GM12878 (cell line): ENCODE data around the gene NLGN1. TPM values are rescaled to one million over a fixed set of nuclear protein-coding genes. Genes with fewer than 3 reads are reported as not detected.

Experiments
- ATAC-seq: fragments of 200-7000 bp; cut with Tn5 transposase; 3 replicates; pipeline ENCODE4 v1.9.1; 2020; ENCODE audit warnings: mild to moderate bottlenecking, moderate library complexity
- BruUV-seq: library from RNA; stranded (reverse); fragments of 400-500 nt; replicated peaks from 2 replicates; lab custom pipeline; 2021; lab: Mats Ljungman, UMichigan
- CTCF ChIA-PET: fragments of 300-600 bp; sonication (Branson Sonifier 250); formaldehyde crosslinking; extraction: SDS; loops from one replicate; lab custom pipeline; 2021; ENCODE audit warnings: inconsistent platforms; lab: Yijun Ruan, JAX
- POLR2A ChIA-PET: fragments of 350-600 bp; formaldehyde crosslinking; extraction: SDS; loops from one replicate; lab custom pipeline; 2021; ENCODE audit warnings: inconsistent platforms; lab: Charles Lee
- RAD21 ChIA-PET: fragments of 300-600 bp; sonication (Branson Sonifier 250); formaldehyde crosslinking; loops from one replicate; lab custom pipeline; 2023; ENCODE audit warnings: antibody characterized with exemption; ENCODE audit not compliant: unreplicated experiment; lab: Charles Lee
- SMC1A ChIA-PET: fragments of 300-600 bp; sonication (Branson Sonifier 250); formaldehyde crosslinking; loops from one replicate; lab custom pipeline; 2023; ENCODE audit not compliant: unreplicated experiment, uncharacterized antibody; lab: Charles Lee
- DNase-seq: peaks from one replicate; pipeline ENCODE4 v3.0.0-alpha.2; 2011; ENCODE audit warnings: low read depth, low spot score
- FAIRE-seq: peaks from 3 replicates; lab custom pipeline; 2011; peaks lifted over from hg19 to GRCh38; lab: Jason Lieb, UNC
- H2AFZ ChIP-seq: 2 replicates; pipeline ENCODE4 v1.6.0; 2011; ENCODE audit warnings: low read depth, low read length, control low read depth; ENCODE audit not compliant: control insufficient read depth
- H3K27ac ChIP-seq: 2 replicates; pipeline ENCODE4 v1.5.1; 2011; ENCODE audit warnings: control low read depth; ENCODE audit not compliant: control insufficient read depth, insufficient read depth
- H3K27me3 ChIP-seq, 2 experiments: replicated peaks in 1 of 2; 2 replicates each; pipeline versions ENCODE4 v1.6.0 to v1.6.1; 2011; ENCODE audit warnings: low read length in 1 of 2; ENCODE audit not compliant: control insufficient read depth in 2 of 2, insufficient read depth in 2 of 2
- H3K36me3 ChIP-seq, 2 experiments: 2 replicates each; pipeline ENCODE4 v1.5.1; 2011; ENCODE audit warnings: low read length in 1 of 2; ENCODE audit not compliant: control insufficient read depth in 2 of 2, insufficient read depth in 2 of 2
- H3K4me1 ChIP-seq: 2 replicates; pipeline ENCODE4 v1.6.1; 2011; ENCODE audit warnings: mild to moderate bottlenecking, low read length, moderate library complexity, mixed read lengths; ENCODE audit not compliant: control insufficient read depth, insufficient read depth
- H3K4me2 ChIP-seq: 2 replicates; pipeline ENCODE4 v1.6.0; 2011; ENCODE audit warnings: control low read depth; ENCODE audit not compliant: control insufficient read depth, insufficient read depth
- H3K4me3 ChIP-seq: fragments of 200-600 bp; sonication (generic); 2 replicates; pipeline ENCODE4 v1.5.1; 2016
- H3K79me2 ChIP-seq: 2 replicates; pipeline ENCODE4 v1.6.0; 2011; ENCODE audit warnings: low read length; ENCODE audit not compliant: control insufficient read depth, insufficient read depth
- H3K9ac ChIP-seq: 2 replicates; pipeline ENCODE4 v1.8.0; 2011; ENCODE audit warnings: low read length, control low read depth, mixed read lengths; ENCODE audit not compliant: control insufficient read depth, insufficient read depth
- H3K9me3 ChIP-seq: replicated peaks from 3 replicates; pipeline ENCODE4 v1.5.1; 2011; ENCODE audit warnings: mild to moderate bottlenecking, low read length; ENCODE audit not compliant: control insufficient read depth, insufficient read depth
- H4K20me1 ChIP-seq: 2 replicates; pipeline ENCODE4 v1.6.0; 2011; ENCODE audit not compliant: control insufficient read depth, insufficient read depth
- BHLHE40 ChIP-seq, 2 experiments: fragments of 450-650 bp in 1 of 2; IDR thresholded peaks; 2 replicates each; pipeline ENCODE4 v1.6.1; 2011 to 2017; ENCODE audit warnings: low read depth in 2 of 2, borderline replicate concordance in 1 of 2, improper control_type of control experiment in 1 of 2, low read length in 1 of 2, mild to moderate bottlenecking in 1 of 2
- CBX5 ChIP-seq: sonication (generic); IDR thresholded peaks from 2 replicates; pipeline ENCODE4 v1.6.1; 2016; ENCODE audit warnings: low read depth, moderate library complexity, mild to moderate bottlenecking, inconsistent platforms
- CHD2 ChIP-seq: IDR thresholded peaks from 2 replicates; pipeline ENCODE4 v1.6.1; 2011; ENCODE audit warnings: low read depth, low read length, improper control_type of control experiment, borderline replicate concordance
- CREM ChIP-seq: IDR thresholded peaks from 2 replicates; pipeline ENCODE4 v1.6.1; 2014; ENCODE audit warnings: antibody characterized with exemption, low read depth
- EED ChIP-seq: sonication (generic); IDR thresholded peaks from 2 replicates; pipeline ENCODE4 v1.6.1; 2016; ENCODE audit warnings: antibody characterized with exemption, low read depth
- KLF5 ChIP-seq: fragments of 450-650 bp; IDR thresholded peaks from 2 replicates; pipeline ENCODE4 v1.6.1; 2014; ENCODE audit warnings: mild to moderate bottlenecking; ENCODE audit not compliant: partially characterized antibody
- MEF2A ChIP-seq: IDR thresholded peaks from 2 replicates; pipeline ENCODE4 v1.6.1; 2011; ENCODE audit warnings: low read depth, mild to moderate bottlenecking, low read length, moderate library complexity; ENCODE audit not compliant: insufficient read depth
- MYB ChIP-seq: fragments of 150-350 bp; IDR thresholded peaks from 2 replicates; pipeline ENCODE4 v1.6.1; 2014; ENCODE audit warnings: mild to moderate bottlenecking, low read depth, low read length, borderline replicate concordance
- NR2C2 ChIP-seq: IDR thresholded peaks from 2 replicates; pipeline ENCODE4 v1.6.1; 2011; ENCODE audit warnings: borderline replicate concordance, low read depth; ENCODE audit not compliant: control insufficient read depth, insufficient read length
- RUNX3 ChIP-seq: IDR thresholded peaks from 2 replicates; pipeline ENCODE4 v1.6.1; 2012; ENCODE audit warnings: low read length, inconsistent platforms
- SIX5 ChIP-seq: IDR thresholded peaks from 2 replicates; pipeline ENCODE4 v1.6.1; 2011; ENCODE audit warnings: mild to moderate bottlenecking, low read depth, low read length, moderate library complexity; ENCODE audit not compliant: severe bottlenecking
- SMARCA5 ChIP-seq: fragments of 450-650 bp; IDR thresholded peaks from 2 replicates; pipeline ENCODE4 v1.6.1; 2017; ENCODE audit warnings: mild to moderate bottlenecking
- SP1 ChIP-seq: IDR thresholded peaks from one replicate; pipeline ENCODE4 v1.6.1; 2011; ENCODE audit warnings: low read depth, low read length
- STAT1 ChIP-seq: fragments of 450-650 bp; conservative IDR thresholded peaks from 2 replicates; pipeline ENCODE4 v1.6.1; 2014; ENCODE audit warnings: antibody characterized with exemption, mild to moderate bottlenecking
- ZNF207 ChIP-seq: fragments of 450-650 bp; IDR thresholded peaks from 2 replicates; pipeline ENCODE4 v1.6.1; 2014; ENCODE audit warnings: antibody characterized with exemption, mild to moderate bottlenecking, borderline replicate concordance
- ZSCAN29 ChIP-seq: fragments of 450-650 bp; IDR thresholded peaks from 2 replicates; pipeline ENCODE4 v1.6.1; 2017; ENCODE audit warnings: mild to moderate bottlenecking, moderate library complexity
- WGBS: methylation state at CpG from one replicate; pipeline ENCODE4 v1.1.6; 2016; ENCODE audit warnings: low lambda C conversion rate; ENCODE audit not compliant: insufficient replicate concordance, insufficient coverage; ENCODE audit errors: missing lambda C conversion rate; 5-methylcytosine and 5-hydroxymethylcytosine counted together
- in situ Hi-C: fragments of 300-500 bp; cut with MboI; formaldehyde crosslinking; loops from 9 replicates; pipeline ENCODE4 v1.14.3; 2018; ENCODE audit warnings: mixed read lengths
- intact Hi-C: fragments of 100-400 bp; cut with micrococcal nuclease; formaldehyde crosslinking; loops from one replicate; pipeline ENCODE4 v1.14.2; 2022; ENCODE audit not compliant: unreplicated experiment
- polyA plus RNA-seq, 11 experiments: library from polyadenylated mRNA; depleted of rRNA in 4 of 11; unstranded in 6 of 11; stranded (reverse) in 5 of 11; fragments of >200 nt; fragmentation: Nextera tagmentation in 4 of 11; fragmentation: Illumina TruSeq in 1 of 11; extraction: Ambion mirVana in 4 of 11; extraction: Trizol in 1 of 11; gene quantifications; 1 replicate in 1 of 11; 2 replicates in 10 of 11; pipeline versions ENCODE4 v1.2.1 to v1.2.3, GENCODE V29; 2011 to 2016; ENCODE audit warnings: inconsistent platforms in 2 of 11, missing spikeins in 2 of 11, low read depth in 1 of 11
- total RNA-seq, 4 experiments: library from RNA; depleted of rRNA in 3 of 4; stranded (reverse); fragments of >200 nt in 3 of 4; fragmentation: Illumina TruSeq in 1 of 4; extraction: Trizol in 1 of 4; gene quantifications; 2 replicates each; pipeline versions ENCODE4 v1.2.1 to v1.2.3, GENCODE V29; 2013 to 2021

NLGN1 gene
- total and polyA plus RNA-seq, 10 of the 15 experiments (the other 5 are each of a cell fraction or from before 2014, with no cell fraction given), result not detected

- no peaks in the 10 kb centered on the region for H3K4me1 ChIP-seq
- BruUV-seq, result no TSS peak
- no peak for ATAC-seq
- WGBS, result 35% methylated on average over 1 of the region's 1 CpG
- H3K4me2 ChIP-seq, result no peak overlapping the region
- no peaks in the 10 kb centered on the region for H3K79me2 ChIP-seq
- H2AFZ ChIP-seq, result no peak overlapping the region
- intact Hi-C loops (no loop called here), in situ Hi-C loops (no loop called here)
- H4K20me1 ChIP-seq, result no peaks in the 10 kb centered on the region
- POLR2A ChIA-PET, result no interaction called here
- H3K27me3 ChIP-seq, result no peaks in the 10 kb centered on the region
- TF ChIP-seq SP1 (no peak), STAT1 (no peak), SMARCA5 (no peak), RUNX3 (no peak), MEF2A (no peak), ZSCAN29 (no peak), BHLHE40 (IDR thresholded peaks at IDR 0.05; ENCODE audit: borderline replicate concordance in 1 of 2, low read depth in 2 of 2, low read length in 1 of 2) (no peak), EED (no peak), CREM (no peak), CBX5 (no peak), NR2C2 (no peak), SIX5 (no peak), CHD2 (no peak), KLF5 (no peak), ZNF207 (no peak), MYB (no peak)
- TF ChIP-seq, all 136 proteins: peak for 0
- RAD21 ChIA-PET, result no interaction called here
- H3K9ac ChIP-seq, result no peak overlapping the region
- no peak overlapping the region for H3K4me3 ChIP-seq
- no peaks in the 10 kb centered on the region for H3K36me3 ChIP-seq
- SMC1A ChIA-PET, result no interaction called here
- CTCF ChIA-PET, result no interaction called here
- FAIRE-seq (no peak), DNase-seq (no peak)
- no peaks in the 10 kb centered on the region for H3K9me3 ChIP-seq
- H3K27ac ChIP-seq, result no peak overlapping the region
These were observed 613.4 kb downstream of the NLGN1 start for GRCh38 chr3:174010907-174011306.
